MM.1S (cell line): ENCODE data around the gene CENPX.

Source experiments
- CTCF ChIP-seq: fragments of 300-600 bp; sonication (generic); IDR thresholded peaks from 2 replicates; pipeline ENCODE4 v1.5.1; 2016; ENCODE audit warnings: antibody characterized with exemption, low read length, mixed read lengths
- EZH2 ChIP-seq: fragments of 300-600 bp; sonication (generic); optimal IDR thresholded peaks from 2 replicates; pipeline ENCODE3; 2017; ENCODE audit warnings: low read depth, mild to moderate bottlenecking, antibody characterized with exemption, low read length, mixed read lengths
- EZH2phosphoT487 ChIP-seq: fragments of 300-600 bp; sonication (generic); IDR thresholded peaks from 2 replicates; pipeline ENCODE4 v1.6.1; 2018; ENCODE audit warnings: antibody characterized with exemption, low read length

- TF ChIP-seq CTCF (no peak), EZH2 (no peak), EZH2phosphoT487 (no peak)
Observed at GRCh38 chr17:81994593-81995462, 27.9 kb downstream of the CENPX start.
